GM12878 (cell line): ENCODE data around the gene ERC1. TPM values are rescaled to one million over a fixed set of nuclear protein-coding genes. Genes with fewer than 3 reads are reported as not detected.

Experiments
- ATAC-seq: fragments of 200-7000 bp; cut with Tn5 transposase; 3 replicates; pipeline ENCODE4 v1.9.1; 2020; ENCODE audit warnings: mild to moderate bottlenecking, moderate library complexity
- BruUV-seq: library from RNA; stranded (reverse); fragments of 400-500 nt; replicated peaks from 2 replicates; lab custom pipeline; 2021; lab: Mats Ljungman, UMichigan
- CTCF ChIA-PET: fragments of 300-600 bp; sonication (Branson Sonifier 250); formaldehyde crosslinking; extraction: SDS; loops from one replicate; lab custom pipeline; 2021; ENCODE audit warnings: inconsistent platforms; lab: Yijun Ruan, JAX
- POLR2A ChIA-PET: fragments of 350-600 bp; formaldehyde crosslinking; extraction: SDS; loops from one replicate; lab custom pipeline; 2021; ENCODE audit warnings: inconsistent platforms; lab: Charles Lee
- RAD21 ChIA-PET: fragments of 300-600 bp; sonication (Branson Sonifier 250); formaldehyde crosslinking; loops from one replicate; lab custom pipeline; 2023; ENCODE audit warnings: antibody characterized with exemption; ENCODE audit not compliant: unreplicated experiment; lab: Charles Lee
- SMC1A ChIA-PET: fragments of 300-600 bp; sonication (Branson Sonifier 250); formaldehyde crosslinking; loops from one replicate; lab custom pipeline; 2023; ENCODE audit not compliant: unreplicated experiment, uncharacterized antibody; lab: Charles Lee
- DNase-seq: peaks from one replicate; pipeline ENCODE4 v3.0.0-alpha.2; 2011; ENCODE audit warnings: low read depth, low spot score
- FAIRE-seq: peaks from 3 replicates; lab custom pipeline; 2011; peaks lifted over from hg19 to GRCh38; lab: Jason Lieb, UNC
- H2AFZ ChIP-seq: 2 replicates; pipeline ENCODE4 v1.6.0; 2011; ENCODE audit warnings: low read depth, low read length, control low read depth; ENCODE audit not compliant: control insufficient read depth
- H3K27ac ChIP-seq: 2 replicates; pipeline ENCODE4 v1.5.1; 2011; ENCODE audit warnings: control low read depth; ENCODE audit not compliant: control insufficient read depth, insufficient read depth
- H3K27me3 ChIP-seq, 2 experiments: replicated peaks in 1 of 2; 2 replicates each; pipeline versions ENCODE4 v1.6.0 to v1.6.1; 2011; ENCODE audit warnings: low read length in 1 of 2; ENCODE audit not compliant: control insufficient read depth in 2 of 2, insufficient read depth in 2 of 2
- H3K36me3 ChIP-seq, 2 experiments: 2 replicates each; pipeline ENCODE4 v1.5.1; 2011; ENCODE audit warnings: low read length in 1 of 2; ENCODE audit not compliant: control insufficient read depth in 2 of 2, insufficient read depth in 2 of 2
- H3K4me1 ChIP-seq: 2 replicates; pipeline ENCODE4 v1.6.1; 2011; ENCODE audit warnings: mild to moderate bottlenecking, low read length, moderate library complexity, mixed read lengths; ENCODE audit not compliant: control insufficient read depth, insufficient read depth
- H3K4me2 ChIP-seq: 2 replicates; pipeline ENCODE4 v1.6.0; 2011; ENCODE audit warnings: control low read depth; ENCODE audit not compliant: control insufficient read depth, insufficient read depth
- H3K4me3 ChIP-seq: fragments of 200-600 bp; sonication (generic); 2 replicates; pipeline ENCODE4 v1.5.1; 2016
- H3K79me2 ChIP-seq: 2 replicates; pipeline ENCODE4 v1.6.0; 2011; ENCODE audit warnings: low read length; ENCODE audit not compliant: control insufficient read depth, insufficient read depth
- H3K9ac ChIP-seq: 2 replicates; pipeline ENCODE4 v1.8.0; 2011; ENCODE audit warnings: low read length, control low read depth, mixed read lengths; ENCODE audit not compliant: control insufficient read depth, insufficient read depth
- H3K9me3 ChIP-seq: replicated peaks from 3 replicates; pipeline ENCODE4 v1.5.1; 2011; ENCODE audit warnings: mild to moderate bottlenecking, low read length; ENCODE audit not compliant: control insufficient read depth, insufficient read depth
- H4K20me1 ChIP-seq: 2 replicates; pipeline ENCODE4 v1.6.0; 2011; ENCODE audit not compliant: control insufficient read depth, insufficient read depth
- ASH2L ChIP-seq: fragments of 300-600, 200-600 bp; sonication (generic); IDR thresholded peaks from 2 replicates; pipeline ENCODE4 v1.6.1; 2017; ENCODE audit warnings: low read depth, mild to moderate bottlenecking, borderline replicate concordance
- ATF7 ChIP-seq: fragments of 450-650 bp; IDR thresholded peaks from 2 replicates; pipeline ENCODE4 v1.6.1; 2016; ENCODE audit warnings: low read depth, mild to moderate bottlenecking
- CBFB ChIP-seq: IDR thresholded peaks from 2 replicates; pipeline ENCODE4 v1.6.1; 2016; ENCODE audit warnings: antibody characterized with exemption, low read depth
- E4F1 ChIP-seq: fragments of 450-650 bp; IDR thresholded peaks from 2 replicates; pipeline ENCODE4 v1.6.1; 2018; ENCODE audit warnings: borderline replicate concordance, mild to moderate bottlenecking; ENCODE audit not compliant: partially characterized antibody
- HDAC6 ChIP-seq: fragments of 200-600 bp; sonication (generic); IDR thresholded peaks from one replicate; pipeline ENCODE4 v1.8.0; 2017; ENCODE audit warnings: antibody characterized with exemption; ENCODE audit not compliant: unreplicated experiment
- IRF4 ChIP-seq: IDR thresholded peaks from 2 replicates; pipeline ENCODE4 v1.6.1; 2011; ENCODE audit warnings: low read depth, low read length
- IRF5 ChIP-seq: fragments of 450-650 bp; IDR thresholded peaks from 2 replicates; pipeline ENCODE4 v1.6.1; 2017; ENCODE audit warnings: borderline replicate concordance
- NBN ChIP-seq: fragments of 450-650 bp; IDR thresholded peaks from 2 replicates; pipeline ENCODE4 v1.6.1; 2016
- PRDM15 ChIP-seq: fragments of 450-650 bp; formaldehyde crosslinking; IDR thresholded peaks from 2 replicates; pipeline ENCODE4 v1.4.0; 2020; ENCODE audit warnings: mild to moderate bottlenecking, moderate library complexity
- SIX5 ChIP-seq: IDR thresholded peaks from 2 replicates; pipeline ENCODE4 v1.6.1; 2011; ENCODE audit warnings: mild to moderate bottlenecking, low read depth, low read length, moderate library complexity; ENCODE audit not compliant: severe bottlenecking
- SMAD1 ChIP-seq: fragments of 450-650 bp; IDR thresholded peaks from 2 replicates; pipeline ENCODE4 v1.6.1; 2018; ENCODE audit warnings: mild to moderate bottlenecking, low read depth; ENCODE audit not compliant: partially characterized antibody
- USF2 ChIP-seq: IDR thresholded peaks from 2 replicates; pipeline ENCODE4 v1.6.1; 2011; ENCODE audit warnings: low read depth, low read length, improper control_type of control experiment, borderline replicate concordance
- YY1 ChIP-seq: IDR thresholded peaks from 2 replicates; pipeline ENCODE4 v1.6.1; 2011; ENCODE audit warnings: low read depth, mild to moderate bottlenecking, low read length
- WGBS: methylation state at CpG from one replicate; pipeline ENCODE4 v1.1.6; 2016; ENCODE audit warnings: low lambda C conversion rate; ENCODE audit not compliant: insufficient replicate concordance, insufficient coverage; ENCODE audit errors: missing lambda C conversion rate; 5-methylcytosine and 5-hydroxymethylcytosine counted together
- in situ Hi-C: fragments of 300-500 bp; cut with MboI; formaldehyde crosslinking; loops from 9 replicates; pipeline ENCODE4 v1.14.3; 2018; ENCODE audit warnings: mixed read lengths
- intact Hi-C: fragments of 100-400 bp; cut with micrococcal nuclease; formaldehyde crosslinking; loops from one replicate; pipeline ENCODE4 v1.14.2; 2022; ENCODE audit not compliant: unreplicated experiment
- polyA plus RNA-seq, 11 experiments: library from polyadenylated mRNA; depleted of rRNA in 4 of 11; unstranded in 6 of 11; stranded (reverse) in 5 of 11; fragments of >200 nt; fragmentation: Nextera tagmentation in 4 of 11; fragmentation: Illumina TruSeq in 1 of 11; extraction: Ambion mirVana in 4 of 11; extraction: Trizol in 1 of 11; gene quantifications; 1 replicate in 1 of 11; 2 replicates in 10 of 11; pipeline versions ENCODE4 v1.2.1 to v1.2.3, GENCODE V29; 2011 to 2016; ENCODE audit warnings: inconsistent platforms in 2 of 11, missing spikeins in 2 of 11, low read depth in 1 of 11
- total RNA-seq, 4 experiments: library from RNA; depleted of rRNA in 3 of 4; stranded (reverse); fragments of >200 nt in 3 of 4; fragmentation: Illumina TruSeq in 1 of 4; extraction: Trizol in 1 of 4; gene quantifications; 2 replicates each; pipeline versions ENCODE4 v1.2.1 to v1.2.3, GENCODE V29; 2013 to 2021

The ERC1 gene
- total and polyA plus RNA-seq, 10 of the 15 experiments (the other 5 are each of a cell fraction or from before 2014, with no cell fraction given) = 0.75 to 8.0 (median 5.0) TPM

GRCh38 chr12:1338483-1339177 lies 347.6 kb downstream of the ERC1 start:
- 52% methylated on average over 10 of the region's 10 CpGs for WGBS
- no TSS peak for BruUV-seq
- no peaks in the 10 kb centered on the region for H3K27me3 ChIP-seq
- DNase-seq (no peak), FAIRE-seq (no peak), ATAC-seq (no peak)
- H3K36me3 ChIP-seq = no peaks in the 10 kb centered on the region
- H3K4me1 ChIP-seq = no peaks in the 10 kb centered on the region
- H3K9ac ChIP-seq = no peak overlapping the region
- H3K4me2 ChIP-seq = no peak overlapping the region
- H2AFZ ChIP-seq = no peak overlapping the region
- in situ Hi-C loops = no loop called here
- intact Hi-C loops = no loop called here
- no peaks in the 10 kb centered on the region for H4K20me1 ChIP-seq
- RAD21 ChIA-PET = no interaction called here
- CTCF ChIA-PET = no interaction called here
- POLR2A ChIA-PET = no interaction called here
- SMC1A ChIA-PET = interaction anchor here (1.1 to 1.2 kb wide), 2 partner anchors 14 to 107 kb away, joined by 3 to 4 read pairs; no protein-coding TSS in a partner anchor
- no peaks in the 10 kb centered on the region for H3K9me3 ChIP-seq
- H3K27ac ChIP-seq = no peak overlapping the region
- no peaks in the 10 kb centered on the region for H3K79me2 ChIP-seq
- H3K4me3 ChIP-seq = no peak overlapping the region
- TF ChIP-seq ATF7 = no peak
- TF ChIP-seq ASH2L = no peak
- TF ChIP-seq SMAD1 = no peak
- no peak for TF ChIP-seq PRDM15 (CRISPR knock-in tag)
- TF ChIP-seq NBN = no peak
- TF ChIP-seq SIX5 = no peak
- TF ChIP-seq HDAC6 = no peak
- no peak for TF ChIP-seq E4F1
- TF ChIP-seq USF2 = no peak
- no peak for TF ChIP-seq IRF4
- no peak for TF ChIP-seq CBFB
- TF ChIP-seq IRF5 = no peak
- no peak for TF ChIP-seq YY1
